NCI-H2196 (cell line): ENCODE data around the gene SELENOP.
"Not testable (repeated sequence)": the region's sequence is repeated elsewhere in the genome, so short reads cannot be mapped to it uniquely, and the experiment has no call there.

Experiments
- DNase-seq: peaks from one replicate; lab custom pipeline; 2025; ENCODE audit not compliant: unreplicated experiment; lab: John Stamatoyannopoulos, UW

The SELENOP gene

GRCh38 chr5:42826757-42827515 lies 15.2 kb upstream of the SELENOP start:
- no peak for DNase-seq

GRCh38 chr5:42825422-42826148 lies 13.9 kb upstream of the SELENOP start:
- DNase-seq, result no peak

GRCh38 chr5:42824347-42824976 lies 12.8 kb upstream of the SELENOP start:
- no peak for DNase-seq

GRCh38 chr5:42822548-42822947 lies 10.9 kb upstream of the SELENOP start:
- no peak for DNase-seq

- DNase-seq, result no peak
Measured at GRCh38 chr5:42819745-42820144, 8.1 kb upstream of the SELENOP start.

GRCh38 chr5:42816546-42816945 lies 4.9 kb upstream of the SELENOP start:
- not testable (repeated sequence) for DNase-seq

GRCh38 chr5:42813533-42813932 lies 1.8 kb upstream of the SELENOP start:
- DNase-seq, result no peak

GRCh38 chr5:42812620-42813019 lies 928 bp upstream of the SELENOP start:
- DNase-seq, result no peak

- no peak for DNase-seq
Measured at GRCh38 chr5:42810834-42811590, 680 bp downstream of the SELENOP start.

- no peak for DNase-seq
Measured at GRCh38 chr5:42808888-42809611, 2.6 kb downstream of the SELENOP start.

- DNase-seq, result no peak
Measured at GRCh38 chr5:42807722-42808447, 3.8 kb downstream of the SELENOP start.

- DNase-seq, result no peak
Measured at GRCh38 chr5:42806701-42807262, 4.9 kb downstream of the SELENOP start.

- DNase-seq, result no peak
Measured at GRCh38 chr5:42806004-42806700, 5.5 kb downstream of the SELENOP start.

- no peak for DNase-seq
Measured at GRCh38 chr5:42804717-42805339, 6.9 kb downstream of the SELENOP start.

- DNase-seq, result no peak
Measured at GRCh38 chr5:42801516-42802166, 10.1 kb downstream of the SELENOP start.

GRCh38 chr5:42800748-42801330 lies 10.9 kb downstream of the SELENOP start:
- no peak for DNase-seq

- no peak for DNase-seq
Measured at GRCh38 chr5:42799668-42800114, 12.0 kb downstream of the SELENOP start.

GRCh38 chr5:42799241-42799608 lies 12.5 kb downstream of the SELENOP start:
- no peak for DNase-seq
